HEK293 (cell line): Measurements from ENCODE around the gene DTWD2.
A peak's percentile ranks its signal among the peaks of the same experiment; 100 is the strongest.
"Not testable (repeated sequence)": the region's sequence is repeated elsewhere in the genome, so short reads cannot be mapped to it uniquely, and the experiment has no call there.

Experiments used
- CTCF ChIA-PET: fragments of 350-600 bp; formaldehyde crosslinking; extraction: SDS; loops from one replicate; lab custom pipeline; 2021; ENCODE audit warnings: antibody characterized with exemption; lab: Yijun Ruan, JAX
- POLR2A ChIA-PET: fragments of 300-600 bp; formaldehyde crosslinking; extraction: SDS; loops from one replicate; lab custom pipeline; 2020; ENCODE audit warnings: antibody characterized with exemption, inconsistent platforms; lab: Yijun Ruan, JAX
- H3K27ac ChIP-seq: fragments of 200-500 bp; sonication (Bioruptor generic); 2 replicates; pipeline ENCODE4 v1.5.1; 2014; ENCODE audit warnings: low read depth, low read length, control low read depth, inconsistent platforms; ENCODE audit errors: extremely low read depth
- H3K36me3 ChIP-seq, 2 experiments: fragments of 200-500 bp in 1 of 2; sonication (Bioruptor generic) in 1 of 2; 1 replicate in 1 of 2; 2 replicates in 1 of 2; pipeline ENCODE4 v1.5.1; 2014 to 2017; ENCODE audit warnings: inconsistent platforms in 2 of 2, low read length in 2 of 2; ENCODE audit not compliant: control insufficient read depth in 2 of 2, insufficient read depth in 1 of 2
- H3K4me1 ChIP-seq: fragments of 200-500 bp; sonication (Bioruptor generic); 2 replicates; pipeline ENCODE4 v1.5.1; 2014; ENCODE audit warnings: mild to moderate bottlenecking, low read length, inconsistent platforms; ENCODE audit not compliant: control insufficient read depth, insufficient read depth
- H3K4me3 ChIP-seq: 2 replicates; pipeline ENCODE4 v1.5.1; 2011; ENCODE audit warnings: low read depth, mild to moderate bottlenecking, control low read depth, low read length, moderate library complexity
- H3K9me3 ChIP-seq: fragments of 200-500 bp; sonication (Bioruptor generic); 2 replicates; pipeline ENCODE4 v1.5.1; 2014; ENCODE audit warnings: low read depth, low read length, inconsistent platforms; ENCODE audit not compliant: control insufficient read depth, insufficient read depth
- GLIS1 ChIP-seq: fragments of 450-650 bp; formaldehyde crosslinking; IDR thresholded peaks from 2 replicates; pipeline ENCODE4 v1.5.1; 2016; ENCODE audit warnings: missing biosample characterization, missing genetic modification characterization
- HOXD13 ChIP-seq: sonication (generic); formaldehyde crosslinking; IDR thresholded peaks from 2 replicates; pipeline ENCODE4 v1.8.0; 2022; ENCODE audit warnings: missing genetic modification reagents, borderline replicate concordance
- KLF8 ChIP-seq: fragments of 450-650 bp; formaldehyde crosslinking; IDR thresholded peaks from 2 replicates; pipeline ENCODE4 v1.5.1; 2016; ENCODE audit warnings: missing biosample characterization, missing genetic modification characterization
- PRDM10 ChIP-seq: fragments of 450-650 bp; formaldehyde crosslinking; IDR thresholded peaks from 2 replicates; pipeline ENCODE4 v1.5.1; 2016; ENCODE audit warnings: missing biosample characterization, missing genetic modification characterization
- SP2 ChIP-seq: fragments of 450-650 bp; formaldehyde crosslinking; IDR thresholded peaks from 2 replicates; pipeline ENCODE4 v1.5.1; 2016; ENCODE audit warnings: missing biosample characterization, missing genetic modification characterization
- ZFP69B ChIP-seq: fragments of 450-650 bp; formaldehyde crosslinking; IDR thresholded peaks from 2 replicates; pipeline ENCODE4 v1.5.1; 2016; ENCODE audit warnings: missing biosample characterization, missing genetic modification characterization
- ZNF146 ChIP-seq: fragments of 450-650 bp; formaldehyde crosslinking; IDR thresholded peaks from 2 replicates; pipeline ENCODE4 v1.5.1; 2016; ENCODE audit warnings: missing biosample characterization, missing genetic modification characterization
- ZNF280D ChIP-seq: fragments of 450-650 bp; formaldehyde crosslinking; IDR thresholded peaks from 2 replicates; pipeline ENCODE4 v1.5.1; 2016; ENCODE audit warnings: missing biosample characterization, missing genetic modification characterization
- ZNF404 ChIP-seq: fragments of 450-650 bp; formaldehyde crosslinking; IDR thresholded peaks from 2 replicates; pipeline ENCODE4 v1.5.1; 2017; ENCODE audit warnings: missing biosample characterization, missing genetic modification characterization
- ZNF513 ChIP-seq: fragments of 450-650 bp; IDR thresholded peaks from 2 replicates; pipeline ENCODE4 v1.5.1; 2018; ENCODE audit warnings: missing biosample characterization, missing genetic modification characterization
- ZNF548 ChIP-seq: fragments of 450-650 bp; formaldehyde crosslinking; IDR thresholded peaks from 2 replicates; pipeline ENCODE4 v1.5.1; 2016; ENCODE audit warnings: missing biosample characterization, missing genetic modification characterization
- ZNF692 ChIP-seq: fragments of 450-650 bp; formaldehyde crosslinking; IDR thresholded peaks from 2 replicates; pipeline ENCODE4 v1.5.1; 2016; ENCODE audit warnings: missing biosample characterization, missing genetic modification characterization
- ZNF776 ChIP-seq: fragments of 450-650 bp; formaldehyde crosslinking; IDR thresholded peaks from 2 replicates; pipeline ENCODE4 v1.5.0; 2017; ENCODE audit warnings: missing biosample characterization, missing genetic modification characterization, borderline replicate concordance

Gene DTWD2

GRCh38 chr5:118980017-118980416 is 8.3 kb downstream of the DTWD2 start:
- POLR2A ChIA-PET = no interaction called here

GRCh38 chr5:118973779-118974445 is 14.4 kb downstream of the DTWD2 start:
- H3K4me3 ChIP-seq, H3K36me3 ChIP-seq, H3K4me1 ChIP-seq, CTCF ChIA-PET, POLR2A ChIA-PET, H3K9me3 ChIP-seq, H3K27ac ChIP-seq: not testable (repeated sequence)
- peak; percentile 93 for TF ChIP-seq ZNF513 (tag by site-specific recombination)

More at GRCh38 chr5:118980017-118980416, 8.3 kb downstream of the DTWD2 start:
- Histone ChIP-seq H3K27ac (no peak overlapping the region), H3K4me3 (no peak overlapping the region), H3K9me3 (no peaks in the 10 kb centered on the region), H3K36me3 (no peaks in the 10 kb centered on the region), H3K4me1 (no peaks in the 10 kb centered on the region)
- TF ChIP-seq HOXD13 (CRISPR knock-in tag) = no peak
- no peak for TF ChIP-seq ZNF404
- TF ChIP-seq SP2 (tag by site-specific recombination) = no peak
- TF ChIP-seq KLF8 (tag by site-specific recombination) = no peak
- TF ChIP-seq ZFP69B (tag by site-specific recombination) = no peak
- no peak for TF ChIP-seq ZNF280D
- no peak for TF ChIP-seq ZNF146 (tag by site-specific recombination)
- no peak for TF ChIP-seq ZNF548 (tag by site-specific recombination)
- CTCF ChIA-PET = interaction anchor here (0.6 to 1.8 kb wide), 2 partner anchors 8 to 78 kb away, joined by 4 to 6 read pairs; partner anchors contain the start of gene DTWD2

- Histone ChIP-seq H3K4me3 (no peak overlapping the region), H3K27ac (no peak overlapping the region), H3K9me3 (no peaks in the 10 kb centered on the region), H3K4me1 (peaks cover 18% of the 10 kb centered on the region), H3K36me3 (no peaks in the 10 kb centered on the region)
- CTCF ChIA-PET = no interaction called here
- POLR2A ChIA-PET = interaction anchor here (0.6 to 1.9 kb wide), 2 partner anchors 19 to 305 kb away, joined by 3 to 7 read pairs; partner anchors contain the start of gene DTWD2
- TF ChIP-seq PRDM10 (tag by site-specific recombination) (peak; percentile 98), ZNF692 (tag by site-specific recombination) (0 out of 2 replicates have a peak, but pooled peaks have one; percentile 27), GLIS1 (tag by site-specific recombination) (peak; percentile 61), ZNF776 (tag by site-specific recombination) (no peak)
Measured at GRCh38 chr5:118968925-118969375, 19.4 kb downstream of the DTWD2 start.
